Esophagus squamous epithelium (tissue), 5 donors: ENCODE data around the gene RIMS4. TPM values are rescaled to one million over a fixed set of nuclear protein-coding genes. Genes with fewer than 3 reads are reported as not detected.

Experiments used
- DNase-seq: peaks from one replicate; lab custom pipeline; 2025; lab: John Stamatoyannopoulos, UW
- H3K27ac ChIP-seq, 4 donors: fragments of 200-600 bp; sonication (generic); one replicate each; pipeline ENCODE4 v1.5.1; 2016 to 2019; ENCODE audit warnings: mild to moderate bottlenecking in 1 of 4
- H3K27me3 ChIP-seq, 4 donors: fragments of 200-600 bp; sonication (generic); 1 replicate in 3 of 4; 2 replicates in 1 of 4; pipeline versions ENCODE4 v1.5.1 to v1.6.0; 2017 to 2021; ENCODE audit warnings: antibody characterized with exemption in 1 of 4
- H3K36me3 ChIP-seq, 3 donors: fragments of 200-600 bp; sonication (generic); one replicate each; pipeline ENCODE4 v1.5.1; 2016 to 2019
- H3K4me1 ChIP-seq, 3 donors: fragments of 200-600 bp; sonication (generic); one replicate each; pipeline ENCODE4 v1.5.1; 2017 to 2019
- H3K4me3 ChIP-seq, 4 donors: fragments of 200-600 bp; sonication (generic); 1 replicate in 3 of 4; 2 replicates in 1 of 4; pipeline ENCODE4 v1.5.1; 2016 to 2019; ENCODE audit warnings: mild to moderate bottlenecking in 2 of 4, moderate library complexity in 1 of 4
- H3K9me3 ChIP-seq, 3 donors: fragments of 200-600 bp; sonication (generic); one replicate each; pipeline ENCODE4 v1.5.1; 2016 to 2019
- POLR2A ChIP-seq, 4 donors: fragments of 450-650 bp; IDR thresholded peaks; one replicate each; pipeline ENCODE4 v1.6.1; 2017; ENCODE audit warnings: antibody characterized with exemption in 4 of 4, mild to moderate bottlenecking in 4 of 4, moderate library complexity in 3 of 4
- WGBS, 2 donors: methylation state at CpG; one replicate each; pipeline ENCODE4 v1.1.5; 2018; 5-methylcytosine and 5-hydroxymethylcytosine counted together
- intact Hi-C: fragments of 100-400 bp; cut with DNase I; formaldehyde crosslinking; loops from one replicate; pipeline ENCODE4 v1.15.0; 2022
- total RNA-seq, 4 donors: library from RNA; depleted of rRNA; stranded (reverse); fragments of >200 nt; gene quantifications; one replicate each; pipeline ENCODE4 v1.1.0, GENCODE V29; 2016
- TF ChIP-seq, protein P1 (sequence below), 6 experiments: fragments of 450-650 bp in 4 of 6; fragments of 200-600 bp in 2 of 6; sonication (generic) in 2 of 6; IDR thresholded peaks; one replicate each; pipeline ENCODE4 v1.5.1; 2016 to 2019; ENCODE audit warnings: antibody characterized with exemption in 6 of 6, mild to moderate bottlenecking in 4 of 6, moderate library complexity in 4 of 6
- donor health status: DM: yes; HTN: yes; CAD: no.

RIMS4 gene
- total RNA-seq, 4 donors from 2014 or later = 0.32 to 1.7 TPM; not detected in 2

DNA sequence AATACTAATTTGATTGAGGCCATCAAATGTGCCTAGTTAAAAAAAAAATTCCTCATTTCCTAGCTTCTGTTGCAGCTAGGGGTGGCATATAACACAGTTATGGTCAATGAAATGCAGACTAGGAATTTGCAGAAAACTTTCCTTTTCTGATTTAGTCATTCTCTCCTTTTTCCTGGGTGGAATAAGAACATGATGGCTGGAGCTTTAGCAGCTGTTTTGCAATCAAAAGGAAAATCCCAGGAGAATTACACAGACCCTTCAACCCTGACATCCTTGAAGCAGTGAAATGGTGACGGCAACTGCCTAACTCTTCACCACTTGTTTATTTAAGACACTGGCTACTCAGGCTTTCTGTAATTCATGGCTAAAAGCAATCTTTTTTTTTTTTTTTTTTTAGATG is 23.1 kb upstream of the RIMS4 start:
- intact Hi-C loops = no loop called here

DNA sequence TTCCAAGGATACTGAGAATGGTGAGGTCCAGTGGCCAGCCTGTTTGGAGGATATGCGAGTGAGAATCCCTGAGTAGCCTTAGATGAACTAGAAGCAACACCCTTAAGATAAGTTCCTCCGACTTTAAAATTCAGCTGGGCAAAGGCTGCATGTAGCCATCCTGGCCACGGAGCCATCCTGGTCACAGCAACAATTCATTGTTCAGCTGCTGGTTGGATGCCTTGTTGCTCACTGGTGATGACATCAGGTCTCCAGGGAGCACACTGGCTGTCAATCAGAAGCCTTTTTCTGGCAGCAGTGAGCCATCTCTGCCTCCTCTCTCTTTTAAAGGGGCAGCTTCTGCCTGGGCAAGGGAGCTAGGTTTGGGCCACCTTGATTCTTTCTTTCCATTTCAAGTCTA is 22.4 kb upstream of the RIMS4 start:
- H3K9me3 ChIP-seq = no peaks in the 10 kb centered on the region
- 57 to 63% methylated on average over 2 to 3 of the region's 3 CpGs for WGBS, 2 donors
- intact Hi-C loops = no loop called here
- H3K27ac ChIP-seq = no peak overlapping the region
- TF ChIP-seq, protein P1, sequence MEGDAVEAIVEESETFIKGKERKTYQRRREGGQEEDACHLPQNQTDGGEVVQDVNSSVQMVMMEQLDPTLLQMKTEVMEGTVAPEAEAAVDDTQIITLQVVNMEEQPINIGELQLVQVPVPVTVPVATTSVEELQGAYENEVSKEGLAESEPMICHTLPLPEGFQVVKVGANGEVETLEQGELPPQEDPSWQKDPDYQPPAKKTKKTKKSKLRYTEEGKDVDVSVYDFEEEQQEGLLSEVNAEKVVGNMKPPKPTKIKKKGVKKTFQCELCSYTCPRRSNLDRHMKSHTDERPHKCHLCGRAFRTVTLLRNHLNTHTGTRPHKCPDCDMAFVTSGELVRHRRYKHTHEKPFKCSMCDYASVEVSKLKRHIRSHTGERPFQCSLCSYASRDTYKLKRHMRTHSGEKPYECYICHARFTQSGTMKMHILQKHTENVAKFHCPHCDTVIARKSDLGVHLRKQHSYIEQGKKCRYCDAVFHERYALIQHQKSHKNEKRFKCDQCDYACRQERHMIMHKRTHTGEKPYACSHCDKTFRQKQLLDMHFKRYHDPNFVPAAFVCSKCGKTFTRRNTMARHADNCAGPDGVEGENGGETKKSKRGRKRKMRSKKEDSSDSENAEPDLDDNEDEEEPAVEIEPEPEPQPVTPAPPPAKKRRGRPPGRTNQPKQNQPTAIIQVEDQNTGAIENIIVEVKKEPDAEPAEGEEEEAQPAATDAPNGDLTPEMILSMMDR (IDR thresholded peaks at IDR 0.05) = no peak
- TF ChIP-seq POLR2A (IDR thresholded peaks at IDR 0.05) = no peak
- DNase-seq = no peak
- H3K4me3 ChIP-seq = no peak overlapping the region
- H3K27me3 ChIP-seq = peaks cover 0 to 76% (median 0%) of the 10 kb centered on the region in 4 donors
- no peaks in the 10 kb centered on the region for H3K4me1 ChIP-seq
- no peaks in the 10 kb centered on the region for H3K36me3 ChIP-seq

More for the DNA sequence above, 23.1 kb upstream of the RIMS4 start:
- no peak for DNase-seq
- no peak overlapping the region for H3K4me3 ChIP-seq
- H3K36me3 ChIP-seq = no peaks in the 10 kb centered on the region
- no peaks in the 10 kb centered on the region for H3K9me3 ChIP-seq
- TF ChIP-seq, protein P1 (IDR thresholded peaks at IDR 0.05) = no peak
- no peak for TF ChIP-seq POLR2A (IDR thresholded peaks at IDR 0.05)
- no peak overlapping the region for H3K27ac ChIP-seq
- H3K27me3 ChIP-seq = peaks cover 0 to 80% (median 0%) of the 10 kb centered on the region in 4 donors
- no peaks in the 10 kb centered on the region for H3K4me1 ChIP-seq
- 85 to 88% methylated on average over 1 of the region's 1 CpG for WGBS, 2 donors

DNA sequence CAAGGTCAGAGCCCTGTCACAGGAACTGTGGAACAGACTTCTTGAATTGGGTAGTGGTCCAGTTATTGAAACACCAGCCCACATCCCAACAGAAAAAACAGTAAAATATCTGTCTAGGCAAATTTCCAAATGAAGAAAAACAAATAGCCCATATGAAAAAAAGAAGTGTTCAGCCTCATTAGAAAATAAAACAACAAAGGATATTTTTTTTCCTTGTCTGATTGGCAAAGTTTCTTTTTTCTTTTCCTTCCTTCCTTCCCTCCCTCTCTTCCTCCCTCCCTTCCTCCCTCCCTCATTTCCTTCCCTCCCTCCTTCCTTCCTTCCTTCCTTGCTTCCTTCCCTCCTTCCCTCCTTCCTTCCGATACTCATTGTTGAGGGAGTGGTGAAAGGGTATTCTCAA is 20.6 kb upstream of the RIMS4 start:
- intact Hi-C loops = no loop called here
- WGBS, 2 donors = 67 to 86% methylated on average over 1 of the region's 1 CpG

DNA sequence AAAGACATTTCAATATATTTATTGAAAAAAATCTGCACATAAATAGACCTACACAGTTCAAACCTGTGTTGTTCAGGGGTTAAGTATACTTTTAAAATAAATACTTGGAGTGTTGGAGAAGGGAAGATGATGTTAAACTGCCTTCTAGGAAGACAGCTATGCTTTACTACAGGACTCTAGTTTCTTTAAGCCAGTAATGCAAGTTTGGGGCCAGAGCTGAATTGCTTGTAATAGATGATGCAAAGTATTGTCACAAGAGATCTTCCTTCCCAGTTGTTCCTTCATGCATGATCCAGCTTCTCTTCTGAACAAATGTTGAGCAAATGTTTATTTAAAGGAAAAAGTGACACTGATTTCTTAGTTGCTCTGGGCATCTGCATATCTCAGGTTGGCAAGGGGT is 20.2 kb upstream of the RIMS4 start:
- intact Hi-C loops = no loop called here
- Histone ChIP-seq H3K4me3 (no peak overlapping the region), H3K27me3 (peaks cover 0 to 60% (median 0%) of the 10 kb centered on the region in 4 donors), H3K4me1 (no peaks in the 10 kb centered on the region), H3K36me3 (no peaks in the 10 kb centered on the region), H3K27ac (no peak overlapping the region), H3K9me3 (no peaks in the 10 kb centered on the region)
- DNase-seq = no peak
- TF ChIP-seq POLR2A (IDR thresholded peaks at IDR 0.05) = no peak
- TF ChIP-seq, protein P1 (IDR thresholded peaks at IDR 0.05) = no peak

More for the DNA sequence above, 20.6 kb upstream of the RIMS4 start:
- Histone ChIP-seq H3K27ac (no peak overlapping the region), H3K9me3 (no peaks in the 10 kb centered on the region), H3K27me3 (peaks cover 0 to 65% (median 0%) of the 10 kb centered on the region in 4 donors), H3K4me1 (no peaks in the 10 kb centered on the region), H3K36me3 (no peaks in the 10 kb centered on the region), H3K4me3 (no peak overlapping the region)
- DNase-seq = no peak
- TF ChIP-seq, protein P1 (IDR thresholded peaks at IDR 0.05) = no peak
- no peak for TF ChIP-seq POLR2A (IDR thresholded peaks at IDR 0.05)

DNA sequence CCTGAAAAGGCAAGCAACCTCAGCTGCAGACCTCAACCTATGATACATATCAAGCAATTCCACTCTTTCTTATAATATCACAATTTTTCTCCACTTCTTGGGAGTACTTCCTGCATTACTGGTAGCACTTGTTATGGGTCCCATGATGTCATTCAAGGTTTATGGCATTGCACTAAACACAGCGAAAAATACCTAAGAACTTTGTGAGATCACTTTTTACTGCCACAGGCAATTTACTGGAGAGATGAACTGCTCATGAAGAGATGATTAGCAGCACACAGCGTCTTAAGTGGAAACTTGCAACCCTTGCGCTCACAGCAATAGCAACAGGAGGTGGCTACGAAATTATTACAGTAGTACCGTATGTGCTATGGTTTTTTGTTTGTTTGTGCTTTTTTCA is 19.3 kb upstream of the RIMS4 start:
- DNase-seq = no peak
- Histone ChIP-seq H3K9me3 (no peaks in the 10 kb centered on the region), H3K36me3 (no peaks in the 10 kb centered on the region), H3K27me3 (peaks cover 0 to 56% (median 0%) of the 10 kb centered on the region in 4 donors), H3K4me3 (no peak overlapping the region), H3K27ac (no peak overlapping the region), H3K4me1 (no peaks in the 10 kb centered on the region)
- TF ChIP-seq, protein P1 (IDR thresholded peaks at IDR 0.05) = no peak
- no peak for TF ChIP-seq POLR2A (IDR thresholded peaks at IDR 0.05)
- WGBS, 2 donors = 86 to 88% methylated on average over 5 of the region's 5 CpGs
- intact Hi-C loops = no loop called here
